GM19193 (cell line): ENCODE measurements around the gene FMNL2.

Source experiments
- POLR2A ChIP-seq: IDR thresholded peaks from 4 replicates; pipeline ENCODE4 v1.6.1; 2011; ENCODE audit not compliant: insufficient read depth, insufficient read length; ENCODE audit errors: extremely low read depth

Gene FMNL2

GRCh38 chr2:152335016-152335725 lies at the start of gene FMNL2:
FMNL2 (plus strand) TSS chr2:152335174.
- peak; percentile 49 for TF ChIP-seq POLR2A

GRCh38 chr2:152292991-152293390 lies 42.0 kb upstream of the FMNL2 start:
- no peak for TF ChIP-seq POLR2A

GRCh38 chr2:152297715-152298114 lies 37.3 kb upstream of the FMNL2 start:
- no peak for TF ChIP-seq POLR2A

- no peak for TF ChIP-seq POLR2A
Observed at GRCh38 chr2:152298754-152299153, 36.2 kb upstream of the FMNL2 start.

GRCh38 chr2:152301131-152301530 lies 33.8 kb upstream of the FMNL2 start:
- no peak for TF ChIP-seq POLR2A

- no peak for TF ChIP-seq POLR2A
Observed at GRCh38 chr2:152303951-152304350, 31.0 kb upstream of the FMNL2 start.

- no peak for TF ChIP-seq POLR2A
Observed at GRCh38 chr2:152304836-152305235, 30.1 kb upstream of the FMNL2 start.

- no peak for TF ChIP-seq POLR2A
Observed at GRCh38 chr2:152307863-152308262, 27.1 kb upstream of the FMNL2 start.

- TF ChIP-seq POLR2A = no peak
Observed at GRCh38 chr2:152309352-152310214, 25.4 kb upstream of the FMNL2 start.

GRCh38 chr2:152319822-152320570 lies 15.0 kb upstream of the FMNL2 start:
- TF ChIP-seq POLR2A = no peak

GRCh38 chr2:152320814-152321213 lies 14.2 kb upstream of the FMNL2 start:
- TF ChIP-seq POLR2A = no peak

GRCh38 chr2:152322222-152322621 lies 12.8 kb upstream of the FMNL2 start:
- TF ChIP-seq POLR2A = no peak

- TF ChIP-seq POLR2A = no peak
Observed at GRCh38 chr2:152326710-152327109, 8.3 kb upstream of the FMNL2 start.

GRCh38 chr2:152328013-152328412 lies 7.0 kb upstream of the FMNL2 start:
- TF ChIP-seq POLR2A = no peak

GRCh38 chr2:152330235-152330866 lies 4.6 kb upstream of the FMNL2 start:
- TF ChIP-seq POLR2A = no peak
